ENCODE results near the gene IGFN1.
A peak's percentile ranks its signal among the peaks of the same experiment; 100 is the strongest.

IGFN1 gene

GRCh38 chr1:201163707-201164106 is 26.9 kb upstream of the IGFN1 start:
- DNase-seq, result no peak

- DNase-seq, result no peak
Observed at GRCh38 chr1:201164645-201165044, 26.0 kb upstream of the IGFN1 start.

- DNase-seq, result peak; percentile 59
Observed at GRCh38 chr1:201167041-201167991, 23.3 kb upstream of the IGFN1 start.

- no peak for DNase-seq
Observed at GRCh38 chr1:201169203-201169602, 21.4 kb upstream of the IGFN1 start.

- DNase-seq, result no peak
Observed at GRCh38 chr1:201169971-201170532, 20.6 kb upstream of the IGFN1 start.

GRCh38 chr1:201170533-201171062 is 20.0 kb upstream of the IGFN1 start:
- DNase-seq, result peak; percentile 94

GRCh38 chr1:201171063-201172036 is 19.3 kb upstream of the IGFN1 start:
- DNase-seq, result peak; percentile 75

DNA sequence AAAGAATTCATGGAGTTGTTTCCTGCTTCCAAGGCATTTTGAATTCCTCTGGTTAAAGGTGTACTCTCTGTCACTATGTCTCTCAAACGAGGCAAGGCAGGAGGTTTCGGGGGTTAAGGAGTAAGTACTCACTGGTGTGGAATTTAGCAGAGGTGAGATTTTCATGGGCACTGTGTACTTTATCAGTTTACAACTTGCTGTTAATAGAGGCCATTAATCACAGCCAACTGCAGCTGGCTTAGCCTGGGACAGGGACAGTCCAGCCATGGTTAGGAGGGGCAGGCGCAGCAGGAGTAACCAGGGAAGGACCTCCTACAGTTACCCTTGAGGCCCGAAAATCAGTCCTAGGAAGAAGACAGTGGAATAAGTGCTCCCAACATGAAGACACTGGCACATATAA is 18.3 kb upstream of the IGFN1 start:
- DNase-seq, result no peak

DNA sequence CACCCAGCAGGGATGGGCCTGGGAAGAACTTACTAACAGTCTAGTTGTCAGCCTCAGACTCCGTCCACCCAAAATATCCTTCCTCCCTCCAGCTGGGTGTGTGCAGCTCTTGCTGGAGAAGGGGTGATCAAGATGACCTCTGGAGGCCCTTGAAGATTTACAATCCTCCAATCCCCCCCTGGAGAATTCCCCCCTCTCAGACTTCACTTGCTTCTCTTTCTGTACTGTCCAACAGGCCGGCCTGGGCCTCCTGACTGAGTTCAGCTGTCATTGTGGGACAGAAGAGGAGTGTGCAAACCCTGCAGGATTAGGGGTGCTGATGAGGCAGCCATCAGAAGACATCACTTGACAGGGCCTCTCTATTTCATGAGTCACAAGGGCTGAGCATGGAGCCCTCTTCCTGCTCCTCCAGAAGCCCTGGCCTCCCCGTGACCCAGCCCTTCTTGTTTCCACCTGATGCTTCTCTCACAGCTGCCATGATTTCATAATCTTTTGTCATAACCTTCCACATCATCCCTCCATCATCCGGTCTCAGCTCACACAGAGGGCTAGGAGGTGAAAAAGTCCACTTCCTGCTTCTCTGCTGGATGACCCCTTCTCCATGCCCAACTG is 17.5 kb upstream of the IGFN1 start:
- no peak for DNase-seq

DNA sequence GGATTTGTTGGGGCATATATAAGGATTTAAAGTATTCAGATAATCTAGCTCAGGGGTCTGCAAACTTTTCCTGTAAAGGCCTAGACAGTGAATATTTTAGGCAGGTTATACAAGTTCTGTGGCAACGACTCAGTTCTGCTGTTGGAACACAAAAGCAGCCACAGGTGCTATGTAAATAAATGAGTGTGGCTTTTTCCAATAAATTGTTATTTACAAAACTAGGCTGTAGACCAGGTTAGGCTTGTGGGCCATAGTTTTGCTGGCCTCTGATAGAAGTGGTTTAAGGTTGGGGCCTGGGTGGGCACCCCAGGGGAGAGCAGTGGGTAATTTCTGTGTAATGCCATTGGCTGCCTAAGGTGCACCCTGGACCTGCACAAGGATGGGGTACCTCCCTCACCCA is 16.9 kb upstream of the IGFN1 start:
- DNase-seq, result no peak

DNA sequence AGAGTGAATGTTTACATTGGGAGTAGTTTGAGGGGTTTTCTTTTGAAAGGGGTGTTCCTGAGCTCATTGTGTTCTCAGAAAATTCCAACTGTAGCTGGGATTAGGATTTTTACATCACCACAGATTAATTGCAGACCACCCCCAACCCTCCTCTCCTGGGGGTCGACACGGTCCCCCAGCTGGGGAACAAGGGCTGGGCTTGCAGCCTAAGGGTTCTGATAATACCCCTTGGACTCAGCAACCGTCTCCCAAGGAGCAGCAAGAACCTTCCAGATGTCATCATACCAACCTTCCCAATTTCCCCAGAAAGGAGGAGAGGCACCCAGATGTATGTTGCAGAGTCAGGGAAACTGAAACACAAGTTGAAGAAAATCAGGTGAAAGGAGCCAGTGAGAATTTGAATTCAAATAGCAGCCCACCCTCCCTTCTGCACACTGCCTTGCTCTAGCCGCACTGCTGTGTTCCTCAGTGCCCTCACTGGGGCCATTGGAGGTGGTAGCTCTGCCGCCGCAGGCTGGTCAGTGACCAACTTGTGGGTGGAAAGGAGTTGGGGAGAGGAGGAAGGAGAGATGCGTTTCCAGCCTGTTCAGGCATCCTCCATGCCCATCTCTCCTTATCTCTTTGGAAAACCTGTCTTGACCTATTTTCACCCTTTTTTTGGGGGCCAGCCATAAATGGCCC is 14.7 kb upstream of the IGFN1 start:
- DNase-seq, result no peak

GRCh38 chr1:201176940-201177339 is 13.7 kb upstream of the IGFN1 start:
- no peak for DNase-seq

GRCh38 chr1:201178718-201179117 is 11.9 kb upstream of the IGFN1 start:
- DNase-seq, result no peak

DNA sequence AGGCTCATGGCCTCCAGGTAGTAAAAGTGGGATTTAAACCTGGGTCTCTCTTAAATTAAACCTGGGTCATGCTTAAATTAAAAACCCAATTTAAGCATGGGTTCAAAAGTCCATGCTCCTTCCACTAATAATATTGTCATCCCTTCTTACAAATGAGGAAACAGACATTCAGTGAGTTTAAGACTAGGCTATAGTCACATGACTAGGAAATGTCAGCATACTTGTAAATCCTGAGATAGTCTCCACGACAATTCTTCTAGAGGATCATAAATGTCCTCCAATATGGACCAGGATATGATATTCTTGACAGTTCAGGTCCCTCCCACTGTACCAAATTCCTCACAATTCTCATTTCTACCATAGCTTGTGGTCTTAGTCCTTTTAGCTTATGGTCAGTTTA is 10.5 kb upstream of the IGFN1 start:
- DNase-seq, result no peak

DNA sequence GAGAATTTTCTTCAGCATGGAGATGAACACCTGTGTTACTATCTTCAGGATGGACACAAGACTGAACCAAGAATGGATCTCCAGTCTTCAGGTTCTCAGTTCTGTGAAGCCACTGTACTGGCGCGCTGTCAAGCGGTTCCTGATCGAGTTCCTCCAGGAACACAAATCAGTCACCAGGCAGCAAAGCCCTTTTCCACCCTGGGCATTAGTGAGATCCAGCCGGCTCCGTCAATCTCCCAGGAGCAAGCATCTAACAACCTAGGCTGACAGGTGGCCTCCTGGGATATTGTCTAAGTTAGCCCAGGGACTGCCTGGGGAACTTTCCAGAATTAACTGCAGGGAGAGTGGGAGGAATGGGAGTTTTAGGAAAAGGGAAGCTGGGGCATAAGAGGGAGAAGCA is 9.7 kb upstream of the IGFN1 start:
- DNase-seq, result no peak

GRCh38 chr1:201181323-201181722 is 9.3 kb upstream of the IGFN1 start:
- DNase-seq, result no peak

DNA sequence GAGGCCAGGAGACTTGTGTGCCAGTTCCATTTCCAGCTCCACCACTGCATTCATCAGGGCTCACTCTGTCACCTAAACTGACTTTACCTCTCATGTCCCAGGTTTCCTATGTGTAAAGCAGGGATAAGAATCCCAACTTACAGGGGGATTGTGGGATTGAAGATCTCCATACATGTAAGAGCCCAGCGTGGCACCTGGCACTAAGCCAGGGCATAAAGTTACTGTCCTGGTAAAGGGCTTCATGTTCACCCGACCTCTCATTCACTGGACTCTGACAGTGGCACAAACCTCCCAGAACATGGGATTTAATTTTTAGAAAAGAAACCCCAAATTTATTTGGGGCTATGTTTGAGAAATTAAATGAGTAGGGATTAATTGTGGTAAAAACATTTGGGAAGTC is 8.9 kb upstream of the IGFN1 start:
- no peak for DNase-seq

- DNase-seq, result no peak
Observed at GRCh38 chr1:201183209-201183608, 7.4 kb upstream of the IGFN1 start.

DNA sequence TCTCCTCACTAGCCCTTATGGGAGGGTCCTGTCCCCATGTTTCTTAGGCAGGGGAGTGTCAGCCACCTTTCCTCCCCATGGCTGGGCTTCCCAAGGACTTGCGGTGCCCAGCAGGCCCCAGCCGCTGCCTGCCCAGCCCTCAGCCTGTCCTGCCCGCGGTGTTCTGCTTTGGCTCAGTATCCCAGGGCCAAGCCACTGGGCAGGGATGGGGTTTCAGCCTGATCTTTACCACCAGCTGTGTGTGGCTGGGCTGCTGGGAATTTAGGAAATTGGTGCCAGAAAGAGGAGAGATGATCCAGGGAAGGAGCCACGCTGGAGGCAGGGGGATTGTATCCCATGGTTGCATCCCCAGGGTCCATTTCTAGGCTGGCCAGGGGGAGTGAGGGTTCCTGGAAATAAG is 6.9 kb upstream of the IGFN1 start:
- no peak for DNase-seq

- DNase-seq, result peak; percentile 70
Observed at GRCh38 chr1:201184307-201185122, 6.1 kb upstream of the IGFN1 start.

DNA sequence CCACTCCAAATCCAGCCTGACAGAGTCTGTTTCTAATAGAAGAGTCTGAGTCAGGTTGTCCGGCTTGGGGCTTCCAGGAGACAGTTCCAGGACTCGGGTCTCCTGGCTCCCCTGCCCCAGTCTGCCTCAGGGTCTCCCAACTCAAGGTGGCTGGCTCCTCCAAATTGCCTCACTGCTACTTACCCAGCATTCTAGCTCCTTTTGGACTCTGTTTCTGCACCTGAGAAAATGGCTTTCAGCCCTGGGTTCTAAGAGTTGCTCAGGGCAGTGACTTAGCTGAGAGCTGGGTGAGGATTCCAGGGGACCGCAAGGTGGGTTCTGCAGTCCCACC is 5.5 kb upstream of the IGFN1 start:
- no peak for DNase-seq
